Astrocyte (in vitro differentiated cells and primary cell): ENCODE results near the gene ZNF77. TPM values are rescaled to one million over a fixed set of nuclear protein-coding genes. Genes with fewer than 3 reads are reported as not detected.

ENCODE experiments used
- DNase-seq: peaks from one replicate; pipeline ENCODE4 v3.0.0-alpha.2; 2010; ENCODE audit warnings: low read depth
- FAIRE-seq: peaks from 2 replicates; lab custom pipeline; 2011; peaks lifted over from hg19 to GRCh38; lab: Jason Lieb, UNC
- H2AFZ ChIP-seq: 2 replicates; pipeline ENCODE4 v1.6.0; 2012; ENCODE audit warnings: low read depth, low read length, inconsistent platforms
- H3K27ac ChIP-seq: 2 replicates; pipeline ENCODE4 v1.5.1; 2011; ENCODE audit warnings: low read depth, low read length, inconsistent platforms
- H3K27me3 ChIP-seq: 2 replicates; pipeline ENCODE4 v1.6.0; 2011; ENCODE audit warnings: low read length, inconsistent platforms; ENCODE audit not compliant: insufficient read depth
- H3K36me3 ChIP-seq: 2 replicates; pipeline ENCODE4 v1.5.1; 2011; ENCODE audit warnings: low read length, inconsistent platforms; ENCODE audit not compliant: insufficient read depth
- H3K4me1 ChIP-seq: 2 replicates; pipeline ENCODE4 v1.5.1; 2011; ENCODE audit warnings: low read length, inconsistent platforms; ENCODE audit not compliant: insufficient read depth
- H3K4me2 ChIP-seq: 2 replicates; pipeline ENCODE4 v1.6.0; 2012; ENCODE audit warnings: low read length, inconsistent platforms
- H3K4me3 ChIP-seq: 2 replicates; pipeline ENCODE4 v1.5.1; 2011; ENCODE audit warnings: low read depth, mild to moderate bottlenecking, low read length, inconsistent platforms; ENCODE audit not compliant: insufficient read depth
- H3K79me2 ChIP-seq: 2 replicates; pipeline ENCODE4 v1.6.0; 2012; ENCODE audit warnings: mild to moderate bottlenecking, low read length, inconsistent platforms; ENCODE audit not compliant: insufficient read depth
- H3K9ac ChIP-seq: 2 replicates; pipeline ENCODE4 v1.6.0; 2012; ENCODE audit warnings: mild to moderate bottlenecking, low read length, inconsistent platforms
- H3K9me3 ChIP-seq: 2 replicates; pipeline ENCODE4 v1.5.1; 2012; ENCODE audit warnings: low read depth, mild to moderate bottlenecking, low read length, inconsistent platforms; ENCODE audit not compliant: insufficient read depth
- H4K20me1 ChIP-seq: 2 replicates; pipeline ENCODE4 v1.6.0; 2012; ENCODE audit warnings: low read length, inconsistent platforms; ENCODE audit not compliant: insufficient read depth
- H3K27ac Mint-ChIP-seq: one replicate; pipeline ENCODE4 v1.8.0; 2021; ENCODE audit warnings: mild to moderate bottlenecking, mixed read lengths; ENCODE audit not compliant: unreplicated experiment
- H3K27me3 Mint-ChIP-seq: one replicate; pipeline ENCODE4 v1.8.0; 2021; ENCODE audit warnings: low read depth, mixed read lengths; ENCODE audit not compliant: unreplicated experiment
- H3K36me3 Mint-ChIP-seq: one replicate; pipeline ENCODE4 v1.8.0; 2021; ENCODE audit warnings: low read depth, mixed read lengths; ENCODE audit not compliant: unreplicated experiment
- H3K4me1 Mint-ChIP-seq: one replicate; pipeline ENCODE4 v1.8.0; 2021; ENCODE audit warnings: low read depth, mixed read lengths; ENCODE audit not compliant: unreplicated experiment
- H3K4me3 Mint-ChIP-seq: one replicate; pipeline ENCODE4 v1.8.0; 2021; ENCODE audit warnings: mild to moderate bottlenecking, moderate library complexity, mixed read lengths; ENCODE audit not compliant: unreplicated experiment
- H3K9me3 Mint-ChIP-seq: one replicate; pipeline ENCODE4 v1.8.0; 2021; ENCODE audit warnings: mild to moderate bottlenecking, mixed read lengths; ENCODE audit not compliant: unreplicated experiment
- CTCF ChIP-seq: IDR thresholded peaks from 2 replicates; pipeline ENCODE4 v1.5.1; 2011; ENCODE audit warnings: low read depth, mild to moderate bottlenecking, inconsistent platforms, low read length, moderate library complexity; ENCODE audit not compliant: insufficient read depth
- EZH2 ChIP-seq: IDR thresholded peaks from 2 replicates; pipeline ENCODE4 v1.6.1; 2012; ENCODE audit warnings: mild to moderate bottlenecking, low read length, inconsistent platforms; ENCODE audit not compliant: insufficient read depth
- total RNA-seq: library from RNA; stranded (reverse); gene quantifications from 2 replicates; pipeline ENCODE4 v1.2.1, GENCODE V29; 2021

The ZNF77 gene
- total RNA-seq, 1 donor from 2014 or later = 1.4 TPM

- no peak overlapping the region for H3K4me2 ChIP-seq
- peaks cover 21% of the 10 kb centered on the region for H3K36me3 ChIP-seq
- peaks cover 52% of the 10 kb centered on the region for H3K9me3 Mint-ChIP-seq
- H3K27me3 Mint-ChIP-seq = no peaks in the 10 kb centered on the region
- no peak overlapping the region for H2AFZ ChIP-seq
- H3K27me3 ChIP-seq = no peaks in the 10 kb centered on the region
- no peak overlapping the region for H3K4me3 Mint-ChIP-seq
- H3K4me3 ChIP-seq = no peak overlapping the region
- no peak for TF ChIP-seq CTCF
- TF ChIP-seq EZH2 = no peak
- H3K4me1 Mint-ChIP-seq = no peaks in the 10 kb centered on the region
- FAIRE-seq (no peak), DNase-seq (no peak)
- H3K9me3 ChIP-seq = peaks cover 24% of the 10 kb centered on the region
- no peak overlapping the region for H3K9ac ChIP-seq
- no peaks in the 10 kb centered on the region for H3K4me1 ChIP-seq
- no peaks in the 10 kb centered on the region for H3K79me2 ChIP-seq
- no peak overlapping the region for H3K27ac Mint-ChIP-seq
- peaks cover 27% of the 10 kb centered on the region for H3K36me3 Mint-ChIP-seq
- no peaks in the 10 kb centered on the region for H4K20me1 ChIP-seq
- no peak overlapping the region for H3K27ac ChIP-seq
Observed at GRCh38 chr19:2933490-2933910, 11.3 kb downstream of the ZNF77 start.

DNA sequence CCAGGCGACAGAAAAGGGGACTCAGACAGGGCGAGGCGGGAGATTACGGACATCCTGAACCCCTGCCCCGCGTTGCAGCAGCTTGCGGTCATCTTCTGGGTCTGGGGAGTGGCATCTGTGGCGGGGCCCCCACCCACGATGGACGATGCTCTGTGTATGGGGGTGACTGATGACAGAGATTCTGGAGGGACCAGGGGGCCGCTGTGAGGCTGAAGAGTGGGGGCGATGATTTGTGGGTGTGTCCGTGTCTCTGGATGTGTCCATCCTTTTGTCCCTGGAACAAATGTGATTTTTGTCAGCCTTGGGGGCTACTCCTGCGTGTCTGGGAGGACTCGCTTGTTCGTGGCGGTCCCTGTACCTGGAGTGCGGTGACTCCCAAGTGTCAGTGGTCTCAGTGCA lies 17.7 kb downstream of the ZNF77 start:
- Mint-ChIP-seq H3K27me3 (peaks cover 9% of the 10 kb centered on the region), H3K36me3 (peaks cover 6% of the 10 kb centered on the region), H3K27ac (no peak overlapping the region), H3K4me3 (no peak overlapping the region), H3K9me3 (peaks cover 29% of the 10 kb centered on the region), H3K4me1 (no peaks in the 10 kb centered on the region)
- Histone ChIP-seq H3K4me3 (no peak overlapping the region), H3K9me3 (no peaks in the 10 kb centered on the region), H3K79me2 (no peaks in the 10 kb centered on the region), H2AFZ (no peak overlapping the region), H3K27me3 (no peaks in the 10 kb centered on the region), H4K20me1 (no peaks in the 10 kb centered on the region), H3K36me3 (no peaks in the 10 kb centered on the region), H3K4me2 (no peak overlapping the region), H3K27ac (no peak overlapping the region), H3K4me1 (no peaks in the 10 kb centered on the region), H3K9ac (no peak overlapping the region)
- TF ChIP-seq CTCF (no peak), EZH2 (no peak)
- DNase-seq = no peak
- FAIRE-seq = no peak

- H3K36me3 Mint-ChIP-seq = peaks cover 6% of the 10 kb centered on the region
- no peak for TF ChIP-seq CTCF
- no peak for TF ChIP-seq EZH2
- Histone ChIP-seq H3K36me3 (no peaks in the 10 kb centered on the region), H3K4me2 (no peak overlapping the region), H3K9ac (no peak overlapping the region), H3K4me3 (no peak overlapping the region), H3K4me1 (no peaks in the 10 kb centered on the region), H3K27me3 (no peaks in the 10 kb centered on the region), H3K27ac (no peak overlapping the region), H2AFZ (no peak overlapping the region), H3K79me2 (no peaks in the 10 kb centered on the region), H3K9me3 (no peaks in the 10 kb centered on the region), H4K20me1 (no peaks in the 10 kb centered on the region)
- no peaks in the 10 kb centered on the region for H3K4me1 Mint-ChIP-seq
- H3K9me3 Mint-ChIP-seq = peaks cover 25% of the 10 kb centered on the region
- no peak for DNase-seq
- FAIRE-seq = no peak
- H3K4me3 Mint-ChIP-seq = no peak overlapping the region
- no peak overlapping the region for H3K27ac Mint-ChIP-seq
- H3K27me3 Mint-ChIP-seq = peaks cover 9% of the 10 kb centered on the region
Observed at GRCh38 chr19:2926341-2927031, 18.3 kb downstream of the ZNF77 start.
